GM10266 (cell line): Measurements from ENCODE around the gene HMCN2.

Experiments
- DNase-seq: peaks from one replicate; pipeline ENCODE4 v3.0.0; 2012; ENCODE audit errors: extremely low spot score
- TF ChIP-seq, protein P1 (sequence below): IDR thresholded peaks from 2 replicates; pipeline ENCODE4 v1.5.1; 2012; ENCODE audit warnings: mild to moderate bottlenecking, low read depth; ENCODE audit not compliant: control insufficient read depth, insufficient read depth; ENCODE audit errors: missing control alignments

HMCN2 gene

DNA sequence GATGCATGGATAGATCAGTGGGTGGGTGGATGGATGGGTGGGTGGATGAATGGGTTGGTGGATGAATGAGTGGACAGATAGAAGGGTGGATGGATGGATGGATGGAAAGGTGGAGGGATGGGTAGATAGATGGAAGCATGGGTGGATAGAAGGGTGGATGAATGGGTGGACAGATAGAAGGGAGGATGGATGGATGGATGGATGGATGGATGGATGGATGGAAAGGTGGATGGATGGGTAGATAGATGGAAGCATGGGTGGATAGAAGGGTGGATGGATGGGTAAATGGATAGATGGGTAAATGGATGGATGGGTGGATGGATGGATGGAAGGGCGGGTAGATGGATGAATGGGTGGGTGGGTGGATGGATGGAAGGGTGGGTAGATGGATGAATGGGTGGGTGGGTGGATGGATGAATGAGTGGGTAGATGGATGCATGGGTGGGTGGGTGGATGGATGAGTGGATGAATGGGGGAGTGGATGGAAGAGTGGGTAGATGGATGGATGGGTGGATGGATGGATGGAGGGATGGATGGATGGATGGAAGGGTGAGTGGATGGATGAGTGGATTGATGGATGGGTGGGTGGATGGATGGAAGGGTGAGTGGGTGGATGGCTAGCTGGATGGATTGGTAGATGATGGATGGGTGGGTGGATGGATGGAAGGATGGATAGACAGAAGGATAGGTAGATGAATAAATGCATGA lies 91.5 kb downstream of the HMCN2 start:
- TF ChIP-seq, protein P1, sequence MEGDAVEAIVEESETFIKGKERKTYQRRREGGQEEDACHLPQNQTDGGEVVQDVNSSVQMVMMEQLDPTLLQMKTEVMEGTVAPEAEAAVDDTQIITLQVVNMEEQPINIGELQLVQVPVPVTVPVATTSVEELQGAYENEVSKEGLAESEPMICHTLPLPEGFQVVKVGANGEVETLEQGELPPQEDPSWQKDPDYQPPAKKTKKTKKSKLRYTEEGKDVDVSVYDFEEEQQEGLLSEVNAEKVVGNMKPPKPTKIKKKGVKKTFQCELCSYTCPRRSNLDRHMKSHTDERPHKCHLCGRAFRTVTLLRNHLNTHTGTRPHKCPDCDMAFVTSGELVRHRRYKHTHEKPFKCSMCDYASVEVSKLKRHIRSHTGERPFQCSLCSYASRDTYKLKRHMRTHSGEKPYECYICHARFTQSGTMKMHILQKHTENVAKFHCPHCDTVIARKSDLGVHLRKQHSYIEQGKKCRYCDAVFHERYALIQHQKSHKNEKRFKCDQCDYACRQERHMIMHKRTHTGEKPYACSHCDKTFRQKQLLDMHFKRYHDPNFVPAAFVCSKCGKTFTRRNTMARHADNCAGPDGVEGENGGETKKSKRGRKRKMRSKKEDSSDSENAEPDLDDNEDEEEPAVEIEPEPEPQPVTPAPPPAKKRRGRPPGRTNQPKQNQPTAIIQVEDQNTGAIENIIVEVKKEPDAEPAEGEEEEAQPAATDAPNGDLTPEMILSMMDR = no peak
- DNase-seq = no peak

GRCh38 chr9:130358928-130359327 lies 93.4 kb downstream of the HMCN2 start:
- DNase-seq = no peak
- TF ChIP-seq, protein P1 = no peak

- DNase-seq = no peak
- TF ChIP-seq, protein P1 = no peak
Observed at GRCh38 chr9:130359819-130360218, 94.3 kb downstream of the HMCN2 start.

- no peak for DNase-seq
- TF ChIP-seq, protein P1 = no peak
Observed at GRCh38 chr9:130360672-130361071, 95.1 kb downstream of the HMCN2 start.

DNA sequence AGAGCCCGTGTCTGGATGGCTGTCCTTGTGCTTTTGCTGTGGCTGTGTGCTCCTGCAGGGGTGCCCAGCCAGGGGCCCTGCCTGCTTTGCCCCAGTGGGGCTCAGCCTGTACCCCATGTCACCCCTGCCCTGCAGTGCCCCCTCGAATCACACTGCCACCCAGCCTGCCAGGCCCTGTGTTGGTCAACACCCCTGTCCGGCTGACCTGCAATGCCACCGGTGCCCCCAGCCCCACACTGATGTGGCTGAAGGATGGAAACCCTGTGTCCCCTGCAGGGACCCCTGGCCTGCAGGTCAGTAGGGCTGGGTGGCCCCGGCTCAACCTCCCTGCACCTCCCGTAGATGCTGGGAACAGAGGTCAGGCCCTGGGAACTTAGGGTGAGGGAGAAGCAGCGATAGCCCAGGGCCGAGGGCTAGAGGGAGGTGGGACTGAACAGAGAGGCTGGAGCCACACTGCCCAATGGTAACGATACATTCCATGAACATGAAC lies 96.4 kb downstream of the HMCN2 start:
- TF ChIP-seq, protein P1 = no peak
- DNase-seq = no peak

- no peak for DNase-seq
- TF ChIP-seq, protein P1 = no peak
Observed at GRCh38 chr9:130362691-130363090, 97.1 kb downstream of the HMCN2 start.

- DNase-seq = no peak
- TF ChIP-seq, protein P1 = no peak
Observed at GRCh38 chr9:130363755-130364404, 98.3 kb downstream of the HMCN2 start.
